K562 (cell line): ENCODE data around the gene MBD5. TPM values are rescaled to one million over a fixed set of nuclear protein-coding genes. Genes with fewer than 3 reads are reported as not detected.
A peak's percentile ranks its signal among the peaks of the same experiment; 100 is the strongest.

Experiments used
- DPF2 ChIP-seq: fragments of 450-650 bp; IDR thresholded peaks from 2 replicates; pipeline ENCODE4 v1.6.1; 2016
- ELF1 ChIP-seq: fragments of 200-800 bp; sonication (Bioruptor generic); IDR thresholded peaks from 2 replicates; pipeline ENCODE4 v1.6.1; 2016; ENCODE audit warnings: missing genetic modification characterization, missing compliant biosample characterization
- FOXK2 ChIP-seq, 2 experiments: fragments of 450-650 bp; IDR thresholded peaks in 1 of 2; conservative IDR thresholded peaks in 1 of 2; 2 replicates each; pipeline ENCODE4 v1.6.1; 2016; ENCODE audit warnings: low read depth in 2 of 2, mild to moderate bottlenecking in 1 of 2
- GABPA ChIP-seq: fragments of 200-800 bp; sonication (Bioruptor generic); conservative IDR thresholded peaks from 2 replicates; pipeline ENCODE4 v1.6.1; 2016; ENCODE audit warnings: low read depth, missing genetic modification characterization, missing compliant biosample characterization
- HMG20B ChIP-seq: fragments of 250-450 bp; sonication (Bioruptor Pico); IDR thresholded peaks from 2 replicates; pipeline ENCODE4 v1.5.0; 2021; ENCODE audit warnings: mild to moderate bottlenecking
- HNRNPLL ChIP-seq: fragments of 200-400 bp; formaldehyde crosslinking; IDR thresholded peaks from 2 replicates; pipeline ENCODE4 v1.6.1; 2017; ENCODE audit warnings: low read length, low read depth, mild to moderate bottlenecking; ENCODE audit not compliant: poor library complexity, severe bottlenecking
- TEAD1 ChIP-seq, 2 experiments: fragments of 450-650 bp in 1 of 2; sonication (generic) in 1 of 2; formaldehyde crosslinking; IDR thresholded peaks; 2 replicates each; pipeline versions ENCODE4 v1.4.0 to v1.8.0; 2020 to 2022; ENCODE audit warnings: mild to moderate bottlenecking in 2 of 2, missing genetic modification reagents in 1 of 2
- ZNF133 ChIP-seq: fragments of 250-450 bp; sonication (Bioruptor Pico); IDR thresholded peaks from 2 replicates; pipeline ENCODE4 v1.4.0; 2020; ENCODE audit warnings: mild to moderate bottlenecking
- ZNF224 ChIP-seq: sonication (generic); formaldehyde crosslinking; IDR thresholded peaks from 2 replicates; pipeline ENCODE4 v1.8.0; 2022; ENCODE audit warnings: mild to moderate bottlenecking, missing genetic modification reagents
- ZNF77 ChIP-seq: fragments of 250-450 bp; sonication (Bioruptor Pico); IDR thresholded peaks from 2 replicates; pipeline ENCODE4 v1.5.0; 2020
- polyA plus RNA-seq, 8 experiments: library from polyadenylated mRNA; depleted of rRNA in 4 of 8; stranded (reverse) in 5 of 8; unstranded in 3 of 8; fragments of >200 nt; fragmentation: Nextera tagmentation in 2 of 8; fragmentation: Illumina TruSeq in 1 of 8; extraction: Ambion mirVana in 2 of 8; extraction: Trizol in 1 of 8; gene quantifications; 2 replicates each; pipeline versions ENCODE4 v1.2.1 to v1.2.3, GENCODE V29; 2011 to 2014; ENCODE audit warnings: inconsistent platforms in 1 of 8, missing spikeins in 1 of 8
- total RNA-seq, 7 experiments: library from RNA; depleted of rRNA in 6 of 7; stranded (reverse); fragments of >200 nt in 6 of 7; fragmentation: Illumina TruSeq in 2 of 7; extraction: Trizol in 2 of 7; gene quantifications; 2 replicates each; pipeline versions ENCODE4 v1.2.1 to v1.2.3, GENCODE V29; 2011 to 2021; ENCODE audit warnings: low replicate concordance in 1 of 7
- TF ChIP-seq, protein P1 (sequence below), 2 experiments: fragments of 450-650 bp in 1 of 2; IDR thresholded peaks; 2 replicates each; pipeline ENCODE4 v1.6.1; 2011 to 2017; ENCODE audit warnings: low read depth in 2 of 2, antibody characterized with exemption in 1 of 2, borderline replicate concordance in 1 of 2, low read length in 1 of 2, mild to moderate bottlenecking in 1 of 2, mixed read lengths in 1 of 2; ENCODE audit not compliant: control insufficient read depth in 1 of 2
- TF ChIP-seq, protein P2 (sequence below), 3 experiments: fragments of 200-800 bp in 1 of 3; sonication (Bioruptor generic) in 1 of 3; sonication (generic) in 1 of 3; formaldehyde crosslinking in 1 of 3; IDR thresholded peaks; 2 replicates each; pipeline versions ENCODE4 v1.6.1 to v1.8.0; 2016 to 2022; ENCODE audit warnings: mild to moderate bottlenecking in 2 of 3, missing compliant biosample characterization in 2 of 3, missing genetic modification characterization in 2 of 3, missing genetic modification reagents in 1 of 3
- TF ChIP-seq, protein P3 (sequence below): fragments of 250-450 bp; sonication (Bioruptor Pico); IDR thresholded peaks from 2 replicates; pipeline ENCODE4 v1.8.0; 2022; ENCODE audit warnings: inconsistent platforms
- TF ChIP-seq, protein P4 (sequence below): fragments of 250-450 bp; sonication (Bioruptor Pico); IDR thresholded peaks from 2 replicates; pipeline ENCODE4 v1.5.0; 2021; ENCODE audit warnings: mild to moderate bottlenecking, borderline replicate concordance

The MBD5 gene
- total and polyA plus RNA-seq, 9 of the 15 experiments (the other 6 are each of a cell fraction or from before 2014, with no cell fraction given), result 3.4 to 14.5 (median 9.0) TPM

DNA sequence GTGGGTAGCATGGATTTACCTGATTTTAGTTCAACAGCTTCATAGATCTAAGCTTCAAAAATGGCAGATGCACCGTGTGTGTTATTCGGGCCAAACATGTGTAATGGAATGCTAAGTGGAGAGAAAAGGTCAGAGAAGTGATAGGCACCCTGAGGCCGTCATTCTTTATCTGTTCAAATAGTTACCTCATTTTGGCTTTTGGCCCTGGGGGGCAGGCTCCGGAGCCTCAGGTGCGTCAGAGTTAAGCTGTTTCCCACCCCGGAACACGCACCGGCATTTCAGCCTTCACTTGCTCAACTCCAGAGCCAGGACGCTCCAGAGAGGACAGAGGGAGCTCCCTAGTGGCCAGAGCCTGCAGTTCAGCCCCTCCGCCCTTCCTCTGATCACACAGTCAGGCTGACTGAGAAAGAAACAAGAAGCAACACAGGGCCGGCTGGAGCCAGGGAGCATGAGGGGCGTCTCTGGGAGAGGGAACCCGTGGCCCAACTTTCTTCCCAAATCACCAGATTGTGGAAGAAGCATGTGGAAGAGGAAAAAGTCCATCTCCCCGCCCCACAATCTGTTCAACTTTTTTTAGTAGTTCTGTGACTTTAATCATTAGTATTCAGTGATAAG is 488.5 kb downstream of the MBD5 start (continued):
- TF ChIP-seq, protein P1, sequence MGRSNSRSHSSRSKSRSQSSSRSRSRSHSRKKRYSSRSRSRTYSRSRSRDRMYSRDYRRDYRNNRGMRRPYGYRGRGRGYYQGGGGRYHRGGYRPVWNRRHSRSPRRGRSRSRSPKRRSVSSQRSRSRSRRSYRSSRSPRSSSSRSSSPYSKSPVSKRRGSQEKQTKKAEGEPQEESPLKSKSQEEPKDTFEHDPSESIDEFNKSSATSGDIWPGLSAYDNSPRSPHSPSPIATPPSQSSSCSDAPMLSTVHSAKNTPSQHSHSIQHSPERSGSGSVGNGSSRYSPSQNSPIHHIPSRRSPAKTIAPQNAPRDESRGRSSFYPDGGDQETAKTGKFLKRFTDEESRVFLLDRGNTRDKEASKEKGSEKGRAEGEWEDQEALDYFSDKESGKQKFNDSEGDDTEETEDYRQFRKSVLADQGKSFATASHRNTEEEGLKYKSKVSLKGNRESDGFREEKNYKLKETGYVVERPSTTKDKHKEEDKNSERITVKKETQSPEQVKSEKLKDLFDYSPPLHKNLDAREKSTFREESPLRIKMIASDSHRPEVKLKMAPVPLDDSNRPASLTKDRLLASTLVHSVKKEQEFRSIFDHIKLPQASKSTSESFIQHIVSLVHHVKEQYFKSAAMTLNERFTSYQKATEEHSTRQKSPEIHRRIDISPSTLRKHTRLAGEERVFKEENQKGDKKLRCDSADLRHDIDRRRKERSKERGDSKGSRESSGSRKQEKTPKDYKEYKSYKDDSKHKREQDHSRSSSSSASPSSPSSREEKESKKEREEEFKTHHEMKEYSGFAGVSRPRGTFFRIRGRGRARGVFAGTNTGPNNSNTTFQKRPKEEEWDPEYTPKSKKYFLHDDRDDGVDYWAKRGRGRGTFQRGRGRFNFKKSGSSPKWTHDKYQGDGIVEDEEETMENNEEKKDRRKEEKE (IDR thresholded peaks at IDR 0.05; ENCODE audit: borderline replicate concordance in 1 of 2, control insufficient read depth in 1 of 2, low read depth in 2 of 2, low read length in 1 of 2), result no peak
- no peak for TF ChIP-seq DPF2
- TF ChIP-seq TEAD1 (CRISPR knock-in tag; IDR thresholded peaks at IDR 0.05), result peak; percentile 52 to 58; a peak in 1 of 4 replicates
- TF ChIP-seq, protein P2, sequence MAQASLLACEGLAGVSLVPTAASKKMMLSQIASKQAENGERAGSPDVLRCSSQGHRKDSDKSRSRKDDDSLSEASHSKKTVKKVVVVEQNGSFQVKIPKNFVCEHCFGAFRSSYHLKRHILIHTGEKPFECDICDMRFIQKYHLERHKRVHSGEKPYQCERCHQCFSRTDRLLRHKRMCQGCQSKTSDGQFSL (CRISPR knock-in tag; IDR thresholded peaks at IDR 0.05), result no peak
- TF ChIP-seq, protein P2 (tag; IDR thresholded peaks at IDR 0.05), result no peak
- no peak; the same call in 1 of the 2 replicates for TF ChIP-seq GABPA (tag)
- TF ChIP-seq ELF1 (tag), result 0 out of 2 replicates have a peak, but pooled peaks have one; percentile 38
- no peak for TF ChIP-seq ZNF133 (CRISPR knock-in tag)
- TF ChIP-seq, protein P3, sequence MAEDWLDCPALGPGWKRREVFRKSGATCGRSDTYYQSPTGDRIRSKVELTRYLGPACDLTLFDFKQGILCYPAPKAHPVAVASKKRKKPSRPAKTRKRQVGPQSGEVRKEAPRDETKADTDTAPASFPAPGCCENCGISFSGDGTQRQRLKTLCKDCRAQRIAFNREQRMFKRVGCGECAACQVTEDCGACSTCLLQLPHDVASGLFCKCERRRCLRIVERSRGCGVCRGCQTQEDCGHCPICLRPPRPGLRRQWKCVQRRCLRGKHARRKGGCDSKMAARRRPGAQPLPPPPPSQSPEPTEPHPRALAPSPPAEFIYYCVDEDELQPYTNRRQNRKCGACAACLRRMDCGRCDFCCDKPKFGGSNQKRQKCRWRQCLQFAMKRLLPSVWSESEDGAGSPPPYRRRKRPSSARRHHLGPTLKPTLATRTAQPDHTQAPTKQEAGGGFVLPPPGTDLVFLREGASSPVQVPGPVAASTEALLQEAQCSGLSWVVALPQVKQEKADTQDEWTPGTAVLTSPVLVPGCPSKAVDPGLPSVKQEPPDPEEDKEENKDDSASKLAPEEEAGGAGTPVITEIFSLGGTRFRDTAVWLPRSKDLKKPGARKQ (CRISPR knock-in tag), result no peak
- TF ChIP-seq HNRNPLL, result no peak
- TF ChIP-seq, protein P4, sequence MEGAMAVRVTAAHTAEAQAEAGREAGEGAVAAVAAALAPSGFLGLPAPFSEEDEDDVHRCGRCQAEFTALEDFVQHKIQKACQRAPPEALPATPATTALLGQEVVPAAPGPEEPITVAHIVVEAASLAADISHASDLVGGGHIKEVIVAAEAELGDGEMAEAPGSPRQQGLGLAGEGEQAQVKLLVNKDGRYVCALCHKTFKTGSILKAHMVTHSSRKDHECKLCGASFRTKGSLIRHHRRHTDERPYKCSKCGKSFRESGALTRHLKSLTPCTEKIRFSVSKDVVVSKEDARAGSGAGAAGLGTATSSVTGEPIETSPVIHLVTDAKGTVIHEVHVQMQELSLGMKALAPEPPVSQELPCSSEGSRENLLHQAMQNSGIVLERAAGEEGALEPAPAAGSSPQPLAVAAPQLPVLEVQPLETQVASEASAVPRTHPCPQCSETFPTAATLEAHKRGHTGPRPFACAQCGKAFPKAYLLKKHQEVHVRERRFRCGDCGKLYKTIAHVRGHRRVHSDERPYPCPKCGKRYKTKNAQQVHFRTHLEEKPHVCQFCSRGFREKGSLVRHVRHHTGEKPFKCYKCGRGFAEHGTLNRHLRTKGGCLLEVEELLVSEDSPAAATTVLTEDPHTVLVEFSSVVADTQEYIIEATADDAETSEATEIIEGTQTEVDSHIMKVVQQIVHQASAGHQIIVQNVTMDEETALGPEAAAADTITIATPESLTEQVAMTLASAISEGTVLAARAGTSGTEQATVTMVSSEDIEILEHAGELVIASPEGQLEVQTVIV (CRISPR knock-in tag), result no peak
- no peak for TF ChIP-seq ZNF77
- no peak for TF ChIP-seq ZNF224 (CRISPR knock-in tag)
- peak in 1 of 2 experiments; percentile 25; a peak in 2 of 4 replicates for TF ChIP-seq FOXK2 (conservative IDR thresholded peaks at IDR 0.05 in 1 of 2, IDR thresholded peaks at IDR 0.05 in 1 of 2; ENCODE audit: low read depth in 2 of 2)
- no peak for TF ChIP-seq HMG20B (CRISPR knock-in tag)
